GM21529 (cell line): ENCODE results near the gene ZNF837.

Experiments used
- ATAC-seq: cut with Tn5 transposase; IDR thresholded peaks from one replicate; pipeline ENCODE4 v1.9.1; 2021; ENCODE audit not compliant: unreplicated experiment

The ZNF837 gene

GRCh38 chr19:58351990-58352755 is 28.7 kb downstream of the ZNF837 start:
- ATAC-seq = no peak

GRCh38 chr19:58351558-58351878 is 29.3 kb downstream of the ZNF837 start:
- no peak for ATAC-seq

GRCh38 chr19:58350871-58351557 is 29.8 kb downstream of the ZNF837 start:
- no peak for ATAC-seq

- ATAC-seq = no peak
These were observed 30.6 kb downstream of the ZNF837 start for GRCh38 chr19:58350001-58350861.

GRCh38 chr19:58349590-58349989 is 31.2 kb downstream of the ZNF837 start:
- no peak for ATAC-seq

DNA sequence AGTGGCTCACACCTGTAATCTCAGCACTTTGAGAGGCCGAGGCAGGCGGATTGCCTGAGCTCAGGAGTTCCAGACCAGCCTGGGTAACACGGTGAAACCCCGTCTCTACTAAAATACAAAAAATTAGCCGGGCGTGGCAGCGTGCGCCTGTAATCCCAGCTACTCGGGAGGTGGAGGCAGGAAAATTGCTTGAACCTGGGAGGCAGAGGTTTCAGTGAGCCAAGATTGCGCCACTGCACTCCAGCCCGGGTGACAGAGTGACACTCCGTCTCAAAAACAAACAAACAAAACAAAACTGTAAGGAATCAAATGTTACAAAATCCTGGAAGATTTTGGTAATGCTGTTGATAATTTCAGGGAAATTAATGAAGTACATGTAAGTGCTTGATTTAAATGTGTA is 32.8 kb downstream of the ZNF837 start:
- peak; percentile 20 for ATAC-seq

GRCh38 chr19:58346961-58347929 is 33.6 kb downstream of the ZNF837 start:
- ATAC-seq = peak; percentile 91

DNA sequence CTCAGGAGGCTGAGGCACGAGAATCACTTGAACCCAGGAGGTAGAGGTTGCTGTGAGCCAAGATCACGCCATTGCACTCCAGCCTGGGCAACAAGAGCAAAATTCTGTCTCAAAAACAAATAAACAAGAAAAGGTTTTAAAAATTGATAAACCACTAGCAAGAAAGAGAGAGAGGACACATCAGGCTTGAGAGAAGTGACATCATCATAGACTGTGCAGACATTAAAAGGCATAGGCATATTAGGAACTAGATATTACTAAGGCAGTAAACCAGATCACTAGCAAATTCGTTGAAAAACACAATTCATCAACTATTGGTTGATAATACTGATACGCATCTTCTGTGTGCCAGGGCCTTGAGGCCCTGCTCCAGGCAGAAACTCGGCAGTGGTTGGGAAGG is 35.3 kb downstream of the ZNF837 start:
- no peak for ATAC-seq

GRCh38 chr19:58338825-58339558 is 41.8 kb downstream of the ZNF837 start:
- ATAC-seq = no peak

- no peak for ATAC-seq
These were observed 42.5 kb downstream of the ZNF837 start for GRCh38 chr19:58338336-58338735.

GRCh38 chr19:58336820-58337219 is 44.0 kb downstream of the ZNF837 start:
- ATAC-seq = no peak

DNA sequence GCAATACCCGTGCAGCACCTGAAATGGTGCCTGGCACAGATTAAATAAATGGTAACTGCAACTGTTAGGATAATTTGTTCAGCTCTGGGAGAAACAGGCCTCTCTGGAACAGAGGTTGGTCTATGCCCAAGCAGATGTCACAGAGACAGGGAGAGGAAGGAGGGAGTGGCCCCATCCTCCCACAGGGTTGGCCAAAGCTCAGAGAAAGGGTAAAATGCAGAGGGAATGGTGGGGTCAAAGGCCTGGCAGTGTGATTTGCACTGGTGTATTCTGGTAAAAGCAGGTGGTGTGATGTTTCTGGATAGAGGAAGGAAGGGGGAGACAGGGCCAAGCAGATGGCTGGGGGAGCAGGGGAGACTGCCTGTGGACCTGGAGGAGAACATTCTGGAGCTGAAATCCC is 44.6 kb downstream of the ZNF837 start:
- no peak for ATAC-seq

DNA sequence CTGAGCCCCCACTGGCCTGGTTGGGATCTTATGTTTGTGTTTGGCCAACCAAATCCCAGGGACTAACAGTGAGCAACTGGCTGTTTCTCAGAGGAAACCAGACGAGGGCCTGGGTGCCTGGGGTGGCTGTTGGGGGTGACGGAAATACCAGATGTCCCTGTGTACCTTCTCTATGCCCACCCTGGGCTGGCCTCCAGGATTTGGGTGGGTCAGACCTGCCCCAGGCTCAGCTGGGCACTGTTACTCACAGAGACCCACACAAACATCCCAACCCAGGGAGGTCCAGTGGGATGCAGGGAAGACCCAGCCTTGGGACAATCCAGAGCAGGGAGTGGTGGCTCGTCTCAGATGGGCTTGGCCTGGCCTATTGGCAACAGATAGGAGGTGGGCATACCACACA is 45.2 kb downstream of the ZNF837 start:
- ATAC-seq = no peak

DNA sequence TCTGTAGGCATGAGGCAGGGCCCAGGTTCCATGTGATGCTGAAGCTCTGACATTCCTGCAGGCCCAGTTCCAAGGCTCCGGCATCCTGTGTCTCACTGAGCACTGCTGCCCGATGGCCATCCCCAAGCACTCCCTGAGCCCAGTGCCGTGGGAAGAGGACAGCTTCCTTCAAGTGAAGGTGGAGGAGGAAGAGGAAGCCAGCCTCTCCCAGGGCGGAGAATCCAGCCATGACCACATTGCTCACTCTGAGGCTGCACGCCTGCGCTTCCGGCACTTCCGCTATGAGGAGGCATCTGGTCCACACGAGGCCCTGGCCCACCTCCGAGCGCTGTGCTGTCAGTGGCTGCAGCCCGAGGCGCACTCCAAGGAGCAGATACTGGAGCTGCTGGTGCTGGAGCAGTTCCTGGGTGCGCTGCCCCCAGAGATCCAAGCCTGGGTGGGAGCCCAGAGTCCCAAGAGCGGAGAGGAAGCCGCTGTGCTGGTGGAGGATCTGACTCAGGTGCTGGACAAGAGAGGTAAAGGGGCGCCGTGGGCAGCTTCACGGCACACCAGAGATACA is 46.1 kb downstream of the ZNF837 start:
- ATAC-seq = no peak

DNA sequence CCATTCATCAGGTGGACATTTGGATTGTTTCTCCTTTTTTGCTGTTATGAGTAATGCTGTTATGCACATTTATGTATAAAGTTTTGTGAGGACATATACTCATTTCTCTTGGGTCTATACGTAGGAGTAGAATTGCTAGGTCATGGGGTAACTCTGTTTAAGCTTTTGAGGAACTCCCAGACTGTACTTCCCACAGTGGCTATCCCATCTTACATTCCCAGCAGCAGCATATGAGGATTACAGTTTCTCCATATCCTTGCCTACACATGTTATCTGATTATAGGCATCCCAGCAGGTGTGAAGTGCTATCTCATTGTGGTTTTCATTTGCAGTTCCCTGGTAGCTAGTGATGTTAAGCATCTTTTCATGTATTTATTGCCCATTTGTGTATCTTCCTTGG is 48.1 kb downstream of the ZNF837 start:
- ATAC-seq = no peak

GRCh38 chr19:58330458-58330857 is 50.4 kb downstream of the ZNF837 start:
- no peak for ATAC-seq

GRCh38 chr19:58328999-58329398 is 51.8 kb downstream of the ZNF837 start:
- ATAC-seq = no peak

DNA sequence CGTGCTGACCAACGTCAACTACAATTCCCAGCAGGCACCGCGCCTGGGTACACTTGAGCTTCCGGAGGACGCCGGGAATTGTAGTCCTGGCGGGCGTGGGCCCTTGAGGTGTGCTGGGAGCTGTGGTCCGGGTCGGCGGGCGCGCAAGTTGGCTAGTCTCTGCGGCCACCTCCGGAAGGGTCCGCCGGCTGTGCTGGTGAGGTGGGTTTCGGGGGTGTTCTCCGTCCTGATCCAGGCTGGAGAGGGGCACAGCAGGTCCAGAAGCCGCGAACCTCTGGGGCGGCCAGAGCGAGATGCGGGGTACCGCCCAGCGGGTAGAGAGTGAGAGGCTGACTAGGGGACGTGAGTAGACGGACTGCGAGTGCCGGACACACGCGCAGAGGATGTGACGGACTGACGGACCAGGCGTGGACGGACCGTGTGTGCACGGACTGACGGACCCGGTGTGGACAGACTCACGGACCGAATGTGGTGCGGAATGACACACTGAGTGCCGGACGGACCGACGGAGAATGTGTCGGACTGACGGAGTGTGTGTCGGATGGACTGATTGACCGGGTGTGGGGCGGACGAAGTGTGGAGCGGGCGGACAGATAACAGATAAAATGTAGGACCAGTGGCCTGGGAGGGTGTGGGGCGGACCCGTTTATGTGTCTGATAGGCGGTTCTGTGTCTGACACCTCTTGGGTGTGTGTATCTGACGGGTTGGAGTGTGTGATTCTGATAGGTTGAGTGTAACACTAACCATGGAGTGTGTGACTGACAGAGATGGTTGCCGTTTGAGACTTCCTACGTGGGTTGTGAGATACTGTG is 53.7 kb downstream of the ZNF837 start, which contains the start of gene ZSCAN22:
Gene ZSCAN22 (plus strand): TSS at position 81 of the 813 bp plus-strand sequence. CDS start 7,809 bp downstream, outside the sequence.
- ATAC-seq = peak; percentile 90

DNA sequence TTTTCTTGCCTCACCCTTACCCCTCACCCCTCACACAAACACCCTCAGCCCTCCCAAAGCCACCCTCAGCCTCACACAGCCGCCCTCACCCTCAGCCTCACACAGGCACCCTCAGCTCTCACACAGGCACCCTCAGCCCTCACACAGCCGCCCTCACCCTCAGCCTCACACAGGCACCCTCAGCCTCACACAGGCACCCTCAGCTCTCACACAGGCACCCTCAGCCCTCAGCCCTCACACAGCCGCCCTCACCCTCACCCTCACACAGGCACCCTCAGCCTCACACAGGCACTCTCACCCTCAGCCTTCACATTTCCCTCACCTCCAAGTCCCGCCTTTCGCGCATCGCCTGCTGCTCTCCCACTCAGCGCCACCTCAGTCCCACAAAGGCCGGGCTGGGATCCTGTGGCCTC is 54.3 kb downstream of the ZNF837 start:
- ATAC-seq = no peak
